22Rv1 (cell line): ENCODE measurements around the gene SRRM1.

Source experiments
- CTCF ChIP-seq: fragments of 450-650 bp; IDR thresholded peaks from 2 replicates; pipeline ENCODE4 v1.5.1; 2017; ENCODE audit warnings: mild to moderate bottlenecking
- ZFX ChIP-seq: fragments of 450-650 bp; IDR thresholded peaks from 2 replicates; pipeline ENCODE4 v1.6.1; 2017; ENCODE audit warnings: antibody characterized with exemption, borderline replicate concordance

DNA sequence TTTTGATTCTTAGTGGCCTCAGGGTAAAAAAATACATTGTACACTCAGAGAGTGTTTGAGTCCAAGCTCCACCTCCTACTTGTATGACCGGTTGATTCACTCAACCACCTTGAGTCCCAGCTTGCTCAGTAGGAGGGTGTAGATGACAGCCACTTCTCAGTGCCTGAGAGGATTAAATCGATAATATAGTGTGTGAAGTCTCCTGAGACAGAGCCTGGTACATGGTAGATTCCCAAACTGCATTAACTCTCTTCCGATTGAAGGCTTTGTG lies 48.8 kb upstream of the SRRM1 start:
- TF ChIP-seq CTCF = no peak
- no peak for TF ChIP-seq ZFX
